ENCODE data around the gene DOCK3.

The DOCK3 gene

GRCh38 chr3:51271172-51271571 lies 596.4 kb downstream of the DOCK3 start:
- no peak overlapping the region for H3K4me3 ChIP-seq (replicated peaks; ENCODE audit: insufficient read depth, low read length)
- no peaks in the 10 kb centered on the region for H3K27me3 ChIP-seq (ENCODE audit: insufficient read depth, poor library complexity, severe bottlenecking)
- H3K27ac ChIP-seq (replicated peaks): no peak overlapping the region
- TF ChIP-seq GABPA (IDR thresholded peaks at IDR 0.05; ENCODE audit: low read depth) (no peak), SPI1 (IDR thresholded peaks at IDR 0.05; ENCODE audit: borderline replicate concordance, low read depth) (no peak), CTCF (IDR thresholded peaks at IDR 0.05; ENCODE audit: insufficient read depth, low read length) (no peak), POLR2AphosphoS5 (IDR thresholded peaks at IDR 0.05; ENCODE audit: low read depth) (no peak)
- no peak for DNase-seq (ENCODE audit: low read depth in 1 of 2, low spot score in 1 of 2)

GRCh38 chr3:51274052-51274451 lies 599.3 kb downstream of the DOCK3 start:
- no peaks in the 10 kb centered on the region for H3K27me3 ChIP-seq (ENCODE audit: insufficient read depth, poor library complexity, severe bottlenecking)
- no peak for DNase-seq (ENCODE audit: low read depth in 1 of 2, low spot score in 1 of 2)
- TF ChIP-seq REST (IDR thresholded peaks at IDR 0.05; ENCODE audit: insufficient replicate concordance, low read depth) (no peak), SPI1 (IDR thresholded peaks at IDR 0.05; ENCODE audit: borderline replicate concordance, low read depth) (no peak), POLR2AphosphoS5 (IDR thresholded peaks at IDR 0.05; ENCODE audit: low read depth) (no peak), GABPA (IDR thresholded peaks at IDR 0.05; ENCODE audit: low read depth) (no peak), CTCF (IDR thresholded peaks at IDR 0.05; ENCODE audit: insufficient read depth, low read length) (no peak)
- H3K27ac ChIP-seq (replicated peaks): no peak overlapping the region
- no peak overlapping the region for H3K4me3 ChIP-seq (replicated peaks; ENCODE audit: insufficient read depth, low read length)

GRCh38 chr3:51275111-51275805 lies 600.5 kb downstream of the DOCK3 start:
- Histone ChIP-seq H3K27me3 (ENCODE audit: insufficient read depth, poor library complexity, severe bottlenecking) (no peaks in the 10 kb centered on the region), H3K4me3 (replicated peaks; ENCODE audit: insufficient read depth, low read length) (no peak overlapping the region), H3K27ac (replicated peaks) (no peak overlapping the region)
- no peak for DNase-seq (ENCODE audit: low read depth in 1 of 2, low spot score in 1 of 2)
- TF ChIP-seq REST (IDR thresholded peaks at IDR 0.05; ENCODE audit: insufficient replicate concordance, low read depth) (no peak), SPI1 (IDR thresholded peaks at IDR 0.05; ENCODE audit: borderline replicate concordance, low read depth) (no peak), POLR2AphosphoS5 (IDR thresholded peaks at IDR 0.05; ENCODE audit: low read depth) (no peak), CTCF (IDR thresholded peaks at IDR 0.05; ENCODE audit: insufficient read depth, low read length) (no peak), GABPA (IDR thresholded peaks at IDR 0.05; ENCODE audit: low read depth) (no peak)

GRCh38 chr3:51276046-51276445 lies 601.3 kb downstream of the DOCK3 start:
- Histone ChIP-seq H3K4me3 (replicated peaks; ENCODE audit: insufficient read depth, low read length) (no peak overlapping the region), H3K27ac (replicated peaks) (no peak overlapping the region), H3K27me3 (ENCODE audit: insufficient read depth, poor library complexity, severe bottlenecking) (no peaks in the 10 kb centered on the region)
- no peak for DNase-seq (ENCODE audit: low read depth in 1 of 2, low spot score in 1 of 2)
- TF ChIP-seq POLR2AphosphoS5 (IDR thresholded peaks at IDR 0.05; ENCODE audit: low read depth): no peak

Data from HL-60 (cell line).